Astrocyte (in vitro differentiated cells and primary cell): ENCODE measurements around the gene IL3RA. TPM values are rescaled to one million over a fixed set of nuclear protein-coding genes. Genes with fewer than 3 reads are reported as not detected.
"Not testable (repeated sequence)": the region's sequence is repeated elsewhere in the genome, so short reads cannot be mapped to it uniquely, and the experiment has no call there.

Source experiments
- DNase-seq: peaks from one replicate; pipeline ENCODE4 v3.0.0-alpha.2; 2010; ENCODE audit warnings: low read depth
- FAIRE-seq: peaks from 2 replicates; lab custom pipeline; 2011; peaks lifted over from hg19 to GRCh38; lab: Jason Lieb, UNC
- H2AFZ ChIP-seq: 2 replicates; pipeline ENCODE4 v1.6.0; 2012; ENCODE audit warnings: low read depth, low read length, inconsistent platforms
- H3K27ac ChIP-seq: 2 replicates; pipeline ENCODE4 v1.5.1; 2011; ENCODE audit warnings: low read depth, low read length, inconsistent platforms
- H3K27me3 ChIP-seq: 2 replicates; pipeline ENCODE4 v1.6.0; 2011; ENCODE audit warnings: low read length, inconsistent platforms; ENCODE audit not compliant: insufficient read depth
- H3K36me3 ChIP-seq: 2 replicates; pipeline ENCODE4 v1.5.1; 2011; ENCODE audit warnings: low read length, inconsistent platforms; ENCODE audit not compliant: insufficient read depth
- H3K4me1 ChIP-seq: 2 replicates; pipeline ENCODE4 v1.5.1; 2011; ENCODE audit warnings: low read length, inconsistent platforms; ENCODE audit not compliant: insufficient read depth
- H3K4me2 ChIP-seq: 2 replicates; pipeline ENCODE4 v1.6.0; 2012; ENCODE audit warnings: low read length, inconsistent platforms
- H3K4me3 ChIP-seq: 2 replicates; pipeline ENCODE4 v1.5.1; 2011; ENCODE audit warnings: low read depth, mild to moderate bottlenecking, low read length, inconsistent platforms; ENCODE audit not compliant: insufficient read depth
- H3K79me2 ChIP-seq: 2 replicates; pipeline ENCODE4 v1.6.0; 2012; ENCODE audit warnings: mild to moderate bottlenecking, low read length, inconsistent platforms; ENCODE audit not compliant: insufficient read depth
- H3K9ac ChIP-seq: 2 replicates; pipeline ENCODE4 v1.6.0; 2012; ENCODE audit warnings: mild to moderate bottlenecking, low read length, inconsistent platforms
- H3K9me3 ChIP-seq: 2 replicates; pipeline ENCODE4 v1.5.1; 2012; ENCODE audit warnings: low read depth, mild to moderate bottlenecking, low read length, inconsistent platforms; ENCODE audit not compliant: insufficient read depth
- H4K20me1 ChIP-seq: 2 replicates; pipeline ENCODE4 v1.6.0; 2012; ENCODE audit warnings: low read length, inconsistent platforms; ENCODE audit not compliant: insufficient read depth
- H3K27ac Mint-ChIP-seq: one replicate; pipeline ENCODE4 v1.8.0; 2021; ENCODE audit warnings: mild to moderate bottlenecking, mixed read lengths; ENCODE audit not compliant: unreplicated experiment
- H3K27me3 Mint-ChIP-seq: one replicate; pipeline ENCODE4 v1.8.0; 2021; ENCODE audit warnings: low read depth, mixed read lengths; ENCODE audit not compliant: unreplicated experiment
- H3K36me3 Mint-ChIP-seq: one replicate; pipeline ENCODE4 v1.8.0; 2021; ENCODE audit warnings: low read depth, mixed read lengths; ENCODE audit not compliant: unreplicated experiment
- H3K4me1 Mint-ChIP-seq: one replicate; pipeline ENCODE4 v1.8.0; 2021; ENCODE audit warnings: low read depth, mixed read lengths; ENCODE audit not compliant: unreplicated experiment
- H3K4me3 Mint-ChIP-seq: one replicate; pipeline ENCODE4 v1.8.0; 2021; ENCODE audit warnings: mild to moderate bottlenecking, moderate library complexity, mixed read lengths; ENCODE audit not compliant: unreplicated experiment
- H3K9me3 Mint-ChIP-seq: one replicate; pipeline ENCODE4 v1.8.0; 2021; ENCODE audit warnings: mild to moderate bottlenecking, mixed read lengths; ENCODE audit not compliant: unreplicated experiment
- CTCF ChIP-seq: IDR thresholded peaks from 2 replicates; pipeline ENCODE4 v1.5.1; 2011; ENCODE audit warnings: low read depth, mild to moderate bottlenecking, inconsistent platforms, low read length, moderate library complexity; ENCODE audit not compliant: insufficient read depth
- EZH2 ChIP-seq: IDR thresholded peaks from 2 replicates; pipeline ENCODE4 v1.6.1; 2012; ENCODE audit warnings: mild to moderate bottlenecking, low read length, inconsistent platforms; ENCODE audit not compliant: insufficient read depth
- total RNA-seq: library from RNA; stranded (reverse); gene quantifications from 2 replicates; pipeline ENCODE4 v1.2.1, GENCODE V29; 2021

Gene IL3RA
- total RNA-seq, 1 donor from 2014 or later, result not detected

GRCh38 chrX:1295550-1295949, 41.0 kb upstream of the IL3RA start:
- no peak for FAIRE-seq
- H3K27ac Mint-ChIP-seq, result no peak overlapping the region
- H2AFZ ChIP-seq, result no peak overlapping the region
- no peak overlapping the region for H3K9ac ChIP-seq
- no peak overlapping the region for H3K4me2 ChIP-seq
- H3K27me3 ChIP-seq, result no peaks in the 10 kb centered on the region
- H3K9me3 ChIP-seq, result peaks cover 10% of the 10 kb centered on the region
- no peaks in the 10 kb centered on the region for H3K27me3 Mint-ChIP-seq
- H3K4me1 Mint-ChIP-seq, result no peaks in the 10 kb centered on the region
- H3K4me1 ChIP-seq, result no peaks in the 10 kb centered on the region
- H4K20me1 ChIP-seq, result no peaks in the 10 kb centered on the region
- no peaks in the 10 kb centered on the region for H3K79me2 ChIP-seq
- no peaks in the 10 kb centered on the region for H3K36me3 ChIP-seq
- DNase-seq, result no peak
- H3K27ac ChIP-seq, result no peak overlapping the region
- no peak for TF ChIP-seq CTCF
- no peak for TF ChIP-seq EZH2
- peaks cover 11% of the 10 kb centered on the region for H3K9me3 Mint-ChIP-seq
- no peak overlapping the region for H3K4me3 ChIP-seq
- no peak overlapping the region for H3K4me3 Mint-ChIP-seq
- no peaks in the 10 kb centered on the region for H3K36me3 Mint-ChIP-seq

- H3K27me3 Mint-ChIP-seq, H3K27ac ChIP-seq, H3K36me3 Mint-ChIP-seq, DNase-seq, H3K27me3 ChIP-seq, H3K27ac Mint-ChIP-seq, FAIRE-seq, H3K4me1 ChIP-seq, H3K4me1 Mint-ChIP-seq, H3K36me3 ChIP-seq, H2AFZ ChIP-seq, H3K4me3 ChIP-seq, H3K4me3 Mint-ChIP-seq, H3K79me2 ChIP-seq, H4K20me1 ChIP-seq, H3K4me2 ChIP-seq, H3K9ac ChIP-seq: not testable (repeated sequence)
- H3K9me3 Mint-ChIP-seq, result peaks cover 11% of the 10 kb centered on the region
- peaks cover 10% of the 10 kb centered on the region for H3K9me3 ChIP-seq
Measured at GRCh38 chrX:1297591-1297990, 39.0 kb upstream of the IL3RA start.

GRCh38 chrX:1300449-1300848, 36.1 kb upstream of the IL3RA start:
- no peaks in the 10 kb centered on the region for H3K27me3 Mint-ChIP-seq
- Histone ChIP-seq H3K4me2 (no peak overlapping the region), H3K27me3 (no peaks in the 10 kb centered on the region), H3K9ac (no peak overlapping the region), H3K36me3 (no peaks in the 10 kb centered on the region), H3K27ac (no peak overlapping the region), H2AFZ (no peak overlapping the region), H3K79me2 (no peaks in the 10 kb centered on the region), H3K4me3 (no peak overlapping the region), H3K4me1 (no peaks in the 10 kb centered on the region), H3K9me3 (no peaks in the 10 kb centered on the region), H4K20me1 (no peaks in the 10 kb centered on the region)
- FAIRE-seq (no peak), DNase-seq (no peak)
- no peaks in the 10 kb centered on the region for H3K4me1 Mint-ChIP-seq
- no peak overlapping the region for H3K4me3 Mint-ChIP-seq
- peaks cover 9% of the 10 kb centered on the region for H3K9me3 Mint-ChIP-seq
- H3K36me3 Mint-ChIP-seq, result no peaks in the 10 kb centered on the region
- no peak overlapping the region for H3K27ac Mint-ChIP-seq
- TF ChIP-seq EZH2 (no peak), CTCF (no peak)
